Left lung (tissue), 10 donors: ENCODE data around the gene SERPINB11. TPM values are rescaled to one million over a fixed set of nuclear protein-coding genes. Genes with fewer than 3 reads are reported as not detected.

Experiments used
- ATAC-seq: fragments of 200-7000 bp; cut with Tn5 transposase; one replicate; pipeline ENCODE4 v1.9.1; 2020; ENCODE audit warnings: moderate library complexity
- DNase-seq, 4 donors: peaks; one replicate each; pipeline ENCODE4 v3.0.0-alpha.2; 2013 to 2020
- H3K27ac ChIP-seq, 2 donors: fragments of 200-600 bp; sonication (generic) in 1 of 2; one replicate each; pipeline versions ENCODE4 v1.5.0 to v1.8.0; 2020 to 2021
- H3K27me3 ChIP-seq, 2 donors: fragments of 200-600 bp; sonication (generic) in 1 of 2; one replicate each; pipeline versions ENCODE4 v1.5.0 to v1.8.0; 2020 to 2021
- H3K36me3 ChIP-seq, 2 donors: fragments of 200-600 bp; sonication (generic) in 1 of 2; one replicate each; pipeline versions ENCODE4 v1.5.0 to v1.8.0; 2020 to 2021
- H3K4me1 ChIP-seq, 2 donors: fragments of 200-600 bp; one replicate each; pipeline ENCODE4 v1.8.0; 2021
- H3K4me3 ChIP-seq, 2 donors: fragments of 200-600 bp; sonication (generic) in 1 of 2; one replicate each; pipeline versions ENCODE4 v1.5.0 to v1.8.0; 2020 to 2021; ENCODE audit warnings: mild to moderate bottlenecking in 1 of 2
- H3K9me3 ChIP-seq, 2 donors: fragments of 200-600 bp; sonication (generic) in 1 of 2; one replicate each; pipeline versions ENCODE4 v1.5.0 to v1.8.0; 2020 to 2021
- intact Hi-C, 2 donors: fragments of 100-400 bp; cut with DNase I; formaldehyde crosslinking; loops; one replicate each; pipeline versions ENCODE4 v1.11.2 to v1.14.2; 2022
- polyA plus RNA-seq, 6 donors: library from polyadenylated mRNA; unstranded; fragments of 120-200 nt; gene quantifications; one replicate each; pipeline ENCODE4 v1.2.1, GENCODE V29; 2013; ENCODE audit not compliant: insufficient read length in 6 of 6
- total RNA-seq, 2 donors: library from RNA; stranded (reverse); fragmentation: NEBNext Ultra II Directional; extraction: Animal tissue kit (Norgen Biotek cat#: 25700); gene quantifications; one replicate each; pipeline ENCODE4 v1.2.1, GENCODE V29; 2021
- TF ChIP-seq, protein P1 (sequence below), 2 donors: fragments of 200-600 bp; sonication (generic) in 1 of 2; IDR thresholded peaks; one replicate each; pipeline versions ENCODE4 v1.5.0 to v1.8.0; 2021; ENCODE audit warnings: antibody characterized with exemption in 2 of 2
- donor health status: DM: no; HTN: yes; CAD: no.
- donor health status: DM: no; HTN: no; CAD: no.

The SERPINB11 gene
- total and polyA plus RNA-seq, 8 donors, result not detected

DNA sequence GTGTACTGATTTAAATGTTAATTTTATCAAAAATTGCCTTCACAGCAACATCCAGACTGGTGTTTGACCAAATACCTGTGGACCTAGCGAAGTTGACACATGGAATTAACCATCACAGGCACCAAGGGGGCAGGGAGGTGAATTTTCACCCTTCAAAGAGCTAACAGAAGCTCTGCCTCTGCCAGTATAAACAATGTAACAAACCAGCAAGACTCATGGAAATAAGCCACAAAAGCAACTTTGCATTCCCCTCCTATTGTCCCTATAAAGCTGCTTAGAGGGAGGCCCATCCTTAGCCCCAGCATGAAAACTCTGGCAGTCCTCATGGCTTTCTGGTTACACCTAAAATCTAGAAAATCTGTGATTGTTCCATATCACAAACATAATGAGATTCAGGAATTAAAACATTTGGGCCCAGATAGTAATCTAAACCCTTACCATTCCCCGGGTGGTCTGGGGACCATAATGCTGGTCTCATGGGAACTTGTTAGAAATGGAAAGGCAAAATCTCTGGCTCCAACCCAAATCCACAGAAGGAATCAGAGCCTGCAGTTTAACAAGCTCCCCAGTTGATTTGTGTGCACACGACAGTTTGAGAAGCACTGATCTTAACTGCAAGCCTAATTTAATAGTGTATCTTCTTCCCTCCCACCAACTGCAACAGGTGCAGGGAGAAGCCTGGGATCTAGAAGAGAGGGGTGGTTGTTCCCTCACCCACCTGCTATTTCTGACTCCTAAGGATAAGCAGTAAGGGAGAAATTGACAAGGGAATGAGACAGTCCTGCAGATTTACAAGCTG lies 23.1 kb downstream of the SERPINB11 start:
- Histone ChIP-seq H3K4me3 (no peak overlapping the region), H3K4me1 (no peaks in the 10 kb centered on the region), H3K36me3 (no peaks in the 10 kb centered on the region), H3K27me3 (no peaks in the 10 kb centered on the region), H3K27ac (no peak overlapping the region), H3K9me3 (no peaks in the 10 kb centered on the region)
- DNase-seq, result no peak
- no peak for ATAC-seq
- intact Hi-C loops, result no loop called here
- TF ChIP-seq, protein P1, sequence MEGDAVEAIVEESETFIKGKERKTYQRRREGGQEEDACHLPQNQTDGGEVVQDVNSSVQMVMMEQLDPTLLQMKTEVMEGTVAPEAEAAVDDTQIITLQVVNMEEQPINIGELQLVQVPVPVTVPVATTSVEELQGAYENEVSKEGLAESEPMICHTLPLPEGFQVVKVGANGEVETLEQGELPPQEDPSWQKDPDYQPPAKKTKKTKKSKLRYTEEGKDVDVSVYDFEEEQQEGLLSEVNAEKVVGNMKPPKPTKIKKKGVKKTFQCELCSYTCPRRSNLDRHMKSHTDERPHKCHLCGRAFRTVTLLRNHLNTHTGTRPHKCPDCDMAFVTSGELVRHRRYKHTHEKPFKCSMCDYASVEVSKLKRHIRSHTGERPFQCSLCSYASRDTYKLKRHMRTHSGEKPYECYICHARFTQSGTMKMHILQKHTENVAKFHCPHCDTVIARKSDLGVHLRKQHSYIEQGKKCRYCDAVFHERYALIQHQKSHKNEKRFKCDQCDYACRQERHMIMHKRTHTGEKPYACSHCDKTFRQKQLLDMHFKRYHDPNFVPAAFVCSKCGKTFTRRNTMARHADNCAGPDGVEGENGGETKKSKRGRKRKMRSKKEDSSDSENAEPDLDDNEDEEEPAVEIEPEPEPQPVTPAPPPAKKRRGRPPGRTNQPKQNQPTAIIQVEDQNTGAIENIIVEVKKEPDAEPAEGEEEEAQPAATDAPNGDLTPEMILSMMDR (IDR thresholded peaks at IDR 0.05), result no peak

DNA sequence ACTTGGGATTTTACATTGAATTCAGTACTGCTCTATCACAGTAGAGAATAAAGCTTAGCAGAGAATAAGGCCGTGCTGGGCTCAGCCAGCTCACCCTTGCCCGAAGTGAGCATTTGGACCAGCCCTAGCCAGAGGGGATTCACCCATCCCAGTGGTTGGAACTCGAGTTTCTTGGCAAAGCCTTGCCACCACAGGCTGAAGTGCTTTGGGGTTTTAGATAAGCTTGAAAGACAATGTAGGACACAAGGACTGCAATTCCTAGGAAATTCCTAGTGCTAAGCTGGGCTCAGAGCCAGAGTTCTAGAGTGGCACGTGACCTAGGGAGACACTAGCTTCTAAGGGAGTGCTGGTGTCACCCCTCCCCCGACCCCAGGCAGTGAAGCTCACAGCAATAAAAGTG lies 28.0 kb downstream of the SERPINB11 start:
- no peak for DNase-seq
- TF ChIP-seq, protein P1 (IDR thresholded peaks at IDR 0.05), result no peak
- H3K9me3 ChIP-seq, result no peaks in the 10 kb centered on the region
- ATAC-seq, result no peak
- H3K27ac ChIP-seq, result no peak overlapping the region
- H3K36me3 ChIP-seq, result no peaks in the 10 kb centered on the region
- intact Hi-C loops, result no loop called here
- no peaks in the 10 kb centered on the region for H3K27me3 ChIP-seq
- no peak overlapping the region for H3K4me3 ChIP-seq
- no peaks in the 10 kb centered on the region for H3K4me1 ChIP-seq

DNA sequence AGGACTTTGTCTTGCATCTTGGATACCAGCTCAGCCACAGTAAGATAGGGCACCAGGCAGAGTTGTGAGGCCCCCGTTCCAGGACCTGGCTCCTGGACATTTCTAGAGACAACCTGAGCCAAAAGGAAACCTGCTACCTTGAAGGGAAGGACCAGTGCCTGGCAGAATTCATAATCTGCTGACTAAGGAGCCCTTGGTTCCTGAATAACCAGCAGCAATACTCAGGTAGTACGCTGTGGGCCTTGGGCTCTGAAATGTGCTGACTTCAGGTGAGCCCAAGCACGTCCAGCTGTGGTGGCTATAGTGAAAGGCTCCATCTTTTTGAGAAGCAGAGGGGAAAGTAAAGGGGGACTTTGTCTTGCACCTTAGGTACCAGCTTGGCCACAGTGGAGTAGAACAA lies 28.5 kb downstream of the SERPINB11 start:
- intact Hi-C loops, result no loop called here
- DNase-seq (no peak), ATAC-seq (no peak)
- H3K4me1 ChIP-seq, result no peaks in the 10 kb centered on the region
- no peaks in the 10 kb centered on the region for H3K27me3 ChIP-seq
- TF ChIP-seq, protein P1 (IDR thresholded peaks at IDR 0.05), result no peak
- H3K36me3 ChIP-seq, result no peaks in the 10 kb centered on the region
- H3K27ac ChIP-seq, result no peak overlapping the region
- H3K9me3 ChIP-seq, result no peaks in the 10 kb centered on the region
- no peak overlapping the region for H3K4me3 ChIP-seq

DNA sequence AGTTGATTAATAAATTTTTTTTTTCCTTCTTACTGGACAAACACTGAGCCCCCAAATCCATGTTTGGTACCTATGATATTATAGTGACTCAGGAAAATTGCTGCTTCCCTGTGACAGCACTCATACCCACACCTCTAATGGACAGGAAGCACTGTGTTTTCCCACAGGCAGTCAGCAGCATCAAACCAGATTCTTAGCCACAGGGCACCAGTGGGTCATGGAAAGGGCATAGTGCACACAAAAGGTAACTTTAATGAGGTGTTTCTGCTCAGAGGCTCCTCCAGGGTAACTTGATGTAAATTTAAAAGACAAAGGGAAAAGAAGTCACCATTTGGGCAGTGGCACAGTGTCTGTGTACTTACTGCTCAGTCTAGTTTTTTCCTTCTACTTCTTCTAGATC lies 34.1 kb downstream of the SERPINB11 start:
- H3K4me3 ChIP-seq, result no peak overlapping the region
- H3K4me1 ChIP-seq, result no peaks in the 10 kb centered on the region
- H3K27ac ChIP-seq, result no peak overlapping the region
- H3K9me3 ChIP-seq, result no peaks in the 10 kb centered on the region
- ATAC-seq (no peak), DNase-seq (no peak)
- intact Hi-C loops, result no loop called here
- TF ChIP-seq, protein P1 (IDR thresholded peaks at IDR 0.05), result no peak
- no peaks in the 10 kb centered on the region for H3K36me3 ChIP-seq
- H3K27me3 ChIP-seq, result no peaks in the 10 kb centered on the region

DNA sequence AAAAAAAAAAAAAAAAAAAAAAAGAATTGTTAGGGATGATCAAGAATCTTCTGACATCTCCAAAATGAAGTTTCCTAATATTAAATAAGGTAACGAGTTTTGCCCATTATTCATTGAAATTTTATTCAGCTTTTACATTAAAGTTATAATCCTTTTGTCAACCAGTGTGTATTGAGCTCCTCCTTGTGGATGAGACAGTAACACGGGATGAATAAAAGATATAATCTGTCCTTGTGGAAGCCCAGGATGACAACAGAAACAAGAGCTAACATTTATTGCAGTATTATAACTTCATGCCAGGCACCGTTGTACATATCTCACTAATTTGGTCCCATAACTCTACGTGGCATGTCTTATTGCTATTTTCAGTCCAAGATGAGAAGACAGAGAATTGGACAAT lies 39.0 kb downstream of the SERPINB11 start:
- Histone ChIP-seq H3K27ac (no peak overlapping the region), H3K4me3 (no peak overlapping the region), H3K4me1 (no peaks in the 10 kb centered on the region), H3K27me3 (no peaks in the 10 kb centered on the region), H3K36me3 (no peaks in the 10 kb centered on the region), H3K9me3 (no peaks in the 10 kb centered on the region)
- TF ChIP-seq, protein P1 (IDR thresholded peaks at IDR 0.05), result no peak
- intact Hi-C loops, result no loop called here
- no peak for DNase-seq
- ATAC-seq, result no peak
